HG03571 (cell line): ENCODE data around the gene GAS2L3.
A peak's percentile ranks its signal among the peaks of the same experiment; 100 is the strongest.
"Not testable (repeated sequence)": the region's sequence is repeated elsewhere in the genome, so short reads cannot be mapped to it uniquely, and the experiment has no call there.

Experiments used
- ATAC-seq: cut with Tn5 transposase; IDR thresholded peaks from one replicate; pipeline ENCODE4 v1.9.1; 2021; ENCODE audit not compliant: unreplicated experiment

Gene GAS2L3

DNA sequence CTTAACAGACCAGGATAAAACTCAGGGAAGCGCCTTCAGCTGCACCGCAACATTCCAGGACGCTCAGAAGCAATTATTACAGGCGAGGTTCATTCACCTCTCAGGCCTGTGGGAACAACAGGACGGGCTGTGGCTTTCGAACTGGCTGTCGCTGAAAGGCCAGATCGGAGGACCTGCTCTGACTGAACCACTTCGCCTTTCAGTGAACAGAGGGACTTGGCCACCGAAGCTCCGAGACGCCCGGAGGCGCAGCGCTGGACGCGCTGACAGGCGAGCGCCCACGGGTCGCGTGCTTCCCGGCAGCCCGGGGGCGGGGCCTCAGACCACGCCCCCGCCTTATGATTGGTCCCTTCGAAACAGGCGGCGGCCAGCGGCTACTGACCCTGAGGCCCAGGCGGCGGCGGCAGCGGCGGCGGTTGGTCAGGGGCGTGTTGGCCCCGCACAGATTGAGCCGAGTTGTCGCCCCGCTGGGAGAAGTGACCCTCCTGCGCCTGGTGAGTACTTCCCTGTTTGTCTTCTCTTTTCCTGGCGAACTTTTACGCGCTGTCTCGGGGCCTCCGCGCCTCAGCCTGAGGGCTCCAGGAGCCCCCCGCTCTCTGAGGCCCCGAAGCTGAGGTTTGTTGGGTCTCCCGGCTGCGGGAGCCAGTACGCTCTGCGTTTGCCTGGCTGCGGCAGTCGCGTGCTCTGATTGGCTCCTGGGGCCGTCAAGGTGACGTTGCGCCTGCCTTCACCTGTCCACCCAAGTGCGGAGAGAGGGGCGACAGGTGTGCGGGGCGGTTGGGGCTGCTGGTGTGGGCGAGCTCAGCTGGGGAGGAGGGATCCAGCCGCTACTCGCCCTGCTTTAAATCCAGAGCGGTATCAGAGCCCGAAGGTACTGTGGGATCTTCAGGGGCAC lies at the start of gene GAS2L3:
GAS2L3 (plus strand) TSS at position 393 of the 895 bp plus-strand sequence. CDS start 21,221 bp downstream, outside the sequence.
- peak; percentile 98 for ATAC-seq

DNA sequence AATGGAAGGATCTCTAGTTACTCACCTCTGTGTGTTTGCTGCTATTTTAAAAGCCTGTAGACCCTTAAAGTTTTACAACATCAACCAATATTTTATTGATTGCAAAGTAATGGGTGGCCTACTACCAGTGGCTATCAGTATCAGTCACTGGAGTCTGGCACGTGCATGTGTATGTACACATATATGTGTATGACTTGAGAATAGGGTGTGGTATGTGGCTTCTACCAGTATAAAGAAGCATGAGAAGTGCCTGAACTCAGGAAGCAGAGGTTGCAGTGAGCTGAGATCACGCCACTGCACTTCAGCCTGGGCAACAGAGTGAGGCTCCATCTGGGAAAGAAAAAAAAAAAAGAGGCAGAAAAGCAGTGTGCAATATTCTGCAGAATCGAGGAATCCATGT lies 45.5 kb upstream of the GAS2L3 start:
- no peak for ATAC-seq

DNA sequence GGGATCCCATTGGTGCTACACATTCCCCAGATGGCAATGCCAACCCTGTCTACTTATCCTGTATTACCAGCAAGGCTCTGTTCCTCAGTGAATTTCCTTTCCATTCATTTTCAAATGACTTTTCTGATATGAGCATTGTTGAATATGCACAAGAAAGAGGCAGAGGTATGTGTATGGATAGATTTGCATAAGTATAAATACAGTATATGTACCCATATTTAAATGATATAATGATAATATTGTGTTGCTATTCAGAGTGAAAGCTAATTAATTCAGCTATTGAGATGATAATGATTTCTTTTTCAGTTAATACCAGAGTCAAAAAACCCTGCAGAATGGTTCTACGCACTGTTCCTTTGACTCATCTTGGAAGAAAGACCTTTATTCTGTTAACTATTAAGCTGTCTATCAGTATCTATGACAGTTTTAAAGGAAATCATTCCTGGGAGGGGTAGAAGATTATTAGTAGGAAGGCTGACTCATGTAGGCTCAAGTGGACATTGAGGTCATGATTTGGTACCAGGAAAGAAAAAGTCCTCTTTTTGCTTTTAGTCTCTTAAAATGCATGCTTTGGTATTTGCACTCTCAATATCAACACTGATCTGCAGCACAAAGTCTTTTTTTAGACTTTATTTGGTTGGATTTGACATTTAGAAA lies 44.9 kb upstream of the GAS2L3 start:
- ATAC-seq: no peak

DNA sequence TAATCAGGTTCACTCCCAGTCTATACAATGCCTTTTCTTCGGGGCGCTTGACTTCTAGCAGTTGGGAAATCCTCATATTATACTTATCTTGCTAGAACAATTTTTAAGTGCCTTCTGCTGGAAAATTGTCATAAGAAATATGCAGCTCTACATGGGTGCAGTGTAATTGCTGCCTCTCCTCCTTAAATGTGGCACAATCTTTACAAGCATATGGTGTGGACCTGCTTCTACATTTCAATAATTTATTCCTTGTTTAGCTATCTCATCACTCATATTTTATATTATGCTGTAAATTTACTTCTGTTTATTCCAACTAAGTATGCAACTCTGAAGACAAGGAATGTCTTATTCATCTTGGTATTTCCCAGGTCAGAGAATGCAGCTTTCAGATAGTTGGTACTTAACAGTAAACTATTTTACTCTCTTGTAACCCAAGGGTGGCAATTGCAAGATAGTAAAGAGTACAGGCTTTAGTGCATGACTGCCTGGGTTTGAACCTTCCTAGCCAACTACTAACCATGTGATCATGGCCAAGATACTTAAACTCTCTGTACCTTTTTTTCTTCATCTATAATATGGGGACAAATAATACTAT lies 43.6 kb upstream of the GAS2L3 start:
- ATAC-seq: no peak

DNA sequence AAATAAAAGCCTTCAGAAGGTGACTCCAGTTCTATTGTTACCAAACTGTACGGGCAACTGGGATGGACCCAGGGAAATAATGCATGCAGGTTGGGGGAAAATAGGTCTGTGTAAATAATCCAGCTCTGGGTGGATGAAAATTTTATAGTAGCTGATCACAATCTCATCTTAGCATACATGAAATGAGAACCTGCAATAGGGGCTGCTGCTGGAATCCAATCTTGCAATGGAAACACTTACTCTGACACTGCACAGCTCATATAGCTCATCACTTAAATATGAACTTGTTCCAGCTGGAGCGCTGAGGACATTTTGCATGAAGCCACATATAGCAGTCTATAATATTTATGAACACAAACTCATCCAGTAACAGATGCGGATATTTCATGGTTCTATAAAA lies 40.1 kb upstream of the GAS2L3 start:
- no peak for ATAC-seq

DNA sequence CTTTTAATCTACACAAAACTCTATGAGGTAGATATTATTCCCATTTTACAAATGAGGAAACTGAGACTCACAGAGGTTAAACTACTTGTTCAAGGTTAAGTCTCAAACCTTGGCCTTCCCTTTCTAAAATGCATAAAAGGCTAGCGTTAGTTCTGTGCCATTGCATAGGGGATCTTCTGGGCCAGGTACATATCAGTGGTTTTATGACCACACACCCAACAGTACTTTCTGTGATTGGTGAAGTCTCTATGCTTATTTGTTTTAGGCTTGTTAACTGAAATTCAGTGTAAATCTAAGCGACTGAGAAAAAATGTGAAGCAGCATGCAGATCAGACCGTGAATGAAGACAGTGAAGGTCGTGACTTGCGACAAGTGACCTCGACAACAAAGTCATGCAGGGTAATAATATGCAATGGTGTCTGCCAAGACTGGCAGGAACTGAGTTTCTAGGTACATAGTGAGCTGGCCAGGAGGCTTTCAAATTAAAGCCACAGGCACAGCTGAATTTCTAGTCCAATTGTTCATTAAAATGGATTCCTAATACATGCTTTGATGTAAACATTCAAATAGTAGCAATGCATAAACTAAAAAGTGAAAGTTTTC lies 38.8 kb upstream of the GAS2L3 start:
- no peak for ATAC-seq

DNA sequence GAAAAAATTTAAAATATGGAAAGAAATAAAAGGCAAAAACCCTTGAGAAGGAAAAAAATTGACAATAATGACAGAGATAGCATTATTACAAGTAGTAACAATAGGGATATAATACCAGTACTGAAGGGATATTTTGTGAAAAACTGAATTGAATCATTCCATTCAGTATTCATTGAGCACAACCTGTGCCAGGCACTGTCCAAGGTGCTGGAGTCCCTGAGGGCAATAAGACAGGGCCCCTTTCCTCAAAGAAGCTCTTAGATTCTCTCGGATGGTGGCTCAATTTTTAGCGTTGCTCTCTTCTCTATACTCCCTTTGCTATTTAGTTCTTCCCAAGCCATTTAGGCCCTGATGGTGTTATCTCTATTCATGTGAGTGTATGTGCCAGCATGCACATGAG lies 34.3 kb upstream of the GAS2L3 start:
- no peak for ATAC-seq

DNA sequence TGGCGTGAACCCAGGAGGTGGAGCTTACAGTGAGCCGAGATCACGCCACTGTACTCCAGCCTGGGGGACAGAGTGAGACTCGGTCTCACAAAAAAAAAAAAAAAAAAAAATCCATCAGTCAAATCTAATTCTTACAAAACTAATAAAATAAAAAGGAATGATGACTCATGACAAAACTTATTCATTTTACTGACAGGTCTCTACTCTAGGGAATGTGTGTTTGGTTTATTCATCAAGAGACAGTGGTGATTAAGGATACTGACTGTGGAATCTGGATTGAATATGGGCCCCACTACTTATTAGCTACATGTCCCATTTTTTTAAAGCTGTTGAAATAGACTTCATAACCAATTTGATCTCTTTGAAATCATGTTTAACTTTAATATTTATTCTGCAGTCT lies 29.3 kb upstream of the GAS2L3 start:
- no peak for ATAC-seq

DNA sequence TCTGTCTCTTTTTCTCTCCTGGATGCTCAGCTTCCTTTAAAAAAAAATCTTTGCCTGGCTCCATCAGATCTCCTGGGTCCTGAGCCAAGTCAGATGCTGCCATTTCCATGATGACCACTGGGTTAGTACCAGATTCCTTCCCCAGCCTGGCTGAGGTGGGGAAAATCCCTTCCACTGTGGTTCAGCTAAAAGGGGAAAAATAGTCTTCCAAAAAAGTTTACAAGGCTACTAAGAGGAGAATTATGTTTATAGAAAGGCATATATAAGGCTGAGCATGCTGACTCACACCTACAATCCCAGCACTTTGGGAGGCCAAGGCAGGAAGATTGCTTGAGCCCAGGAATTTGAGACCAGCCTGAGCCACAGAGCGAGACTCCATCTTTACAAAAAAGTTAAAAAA lies 28.4 kb upstream of the GAS2L3 start:
- ATAC-seq: no peak

DNA sequence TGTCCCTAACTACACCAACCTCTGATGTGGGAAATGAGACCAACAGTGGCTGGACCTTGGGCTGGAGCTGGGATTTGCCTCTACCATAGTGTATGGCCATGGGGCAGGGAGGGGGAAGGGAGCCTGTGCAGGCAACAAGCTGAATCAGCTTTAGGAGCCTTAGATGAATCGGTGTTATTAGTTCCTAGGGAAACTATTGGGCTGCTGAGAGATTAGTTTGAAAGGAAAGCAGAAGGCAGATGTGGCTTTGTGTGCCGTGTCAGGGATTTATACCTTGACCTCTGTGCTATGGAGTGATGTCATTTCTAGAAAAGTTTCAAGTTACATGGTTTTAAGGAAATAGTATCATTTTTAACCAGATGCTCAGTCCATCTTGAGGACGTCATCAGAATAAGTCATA lies 19.5 kb upstream of the GAS2L3 start:
- ATAC-seq: no peak

DNA sequence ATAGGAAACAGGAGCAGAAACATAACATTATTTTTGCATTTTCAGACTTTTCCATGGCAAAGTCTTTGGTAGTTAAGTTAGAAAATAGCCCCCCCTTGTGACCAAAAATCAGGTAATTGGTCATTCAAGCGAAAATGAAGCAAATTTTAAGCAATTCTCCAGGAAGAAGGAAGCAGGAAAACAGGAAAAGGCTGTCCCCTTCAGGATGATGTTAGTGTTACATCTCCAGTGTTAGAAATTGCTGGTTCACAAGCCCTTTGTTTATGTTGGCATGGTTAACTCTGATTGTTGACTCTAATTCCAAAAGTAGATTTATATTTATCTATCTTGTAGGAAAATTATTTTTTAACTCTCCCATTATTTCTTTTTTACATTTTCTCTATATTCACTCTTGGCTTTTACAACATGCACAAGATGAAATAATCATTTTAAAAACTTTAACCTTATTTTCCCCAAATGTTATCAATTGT lies 18.8 kb upstream of the GAS2L3 start:
- ATAC-seq: no peak

DNA sequence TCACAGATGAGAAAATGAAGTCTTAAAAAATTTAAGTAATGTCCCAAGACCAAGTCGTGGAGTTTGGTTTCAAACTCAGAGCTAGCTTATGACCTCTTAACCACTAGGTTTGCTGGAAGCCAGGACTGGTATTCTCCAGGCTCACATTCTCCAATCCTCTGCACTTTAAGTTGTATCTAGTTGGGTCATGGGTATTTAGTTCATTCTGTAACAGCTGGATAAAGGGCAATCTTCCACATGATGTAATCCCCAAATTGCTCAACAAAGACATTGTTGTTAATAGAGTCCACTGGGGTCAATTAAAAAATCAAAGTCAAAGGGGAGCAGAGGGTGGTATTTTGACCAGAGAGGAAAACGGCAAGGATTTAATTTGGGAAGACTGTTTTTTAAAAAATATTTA lies 17.8 kb upstream of the GAS2L3 start:
- ATAC-seq: no peak

DNA sequence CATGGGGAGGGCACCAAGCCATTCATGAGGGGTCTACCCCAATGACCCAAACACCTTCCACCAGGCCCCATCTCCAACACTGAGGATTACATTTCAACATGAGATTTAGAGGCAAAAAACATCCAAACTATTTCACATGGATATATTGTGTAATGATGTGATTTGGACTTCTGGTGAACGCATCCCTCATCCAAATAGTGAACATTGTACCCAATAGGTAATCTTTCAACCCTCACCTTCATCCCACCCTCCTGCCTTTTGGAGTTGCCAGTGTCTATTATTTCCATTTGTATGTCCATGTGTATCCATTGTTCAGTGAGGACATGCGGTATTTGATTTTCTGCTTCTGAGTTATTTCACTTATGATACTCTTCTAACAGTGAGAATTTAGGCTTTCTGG lies 16.1 kb upstream of the GAS2L3 start:
- ATAC-seq: no peak

DNA sequence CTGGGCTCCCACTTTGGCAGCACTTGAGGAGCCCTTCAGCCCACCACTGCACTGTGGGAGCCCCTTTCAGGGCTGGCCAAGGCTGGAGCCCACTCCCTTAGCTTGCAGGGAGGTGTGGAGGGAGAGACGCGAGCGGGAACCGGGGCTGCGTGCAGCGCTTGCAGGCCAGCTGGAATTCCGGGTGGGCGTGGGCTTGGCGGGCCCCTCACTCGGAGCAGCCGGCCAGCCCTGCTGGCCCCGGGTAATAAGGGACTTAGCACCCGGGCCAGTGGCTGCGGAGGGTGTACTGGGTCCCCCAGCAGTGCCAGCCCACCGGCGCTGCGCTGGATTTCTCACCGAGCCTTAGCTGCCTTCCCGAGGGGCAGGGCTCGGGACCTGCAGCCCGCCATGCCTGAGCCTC lies 14.2 kb upstream of the GAS2L3 start:
- ATAC-seq: not testable (repeated sequence)

DNA sequence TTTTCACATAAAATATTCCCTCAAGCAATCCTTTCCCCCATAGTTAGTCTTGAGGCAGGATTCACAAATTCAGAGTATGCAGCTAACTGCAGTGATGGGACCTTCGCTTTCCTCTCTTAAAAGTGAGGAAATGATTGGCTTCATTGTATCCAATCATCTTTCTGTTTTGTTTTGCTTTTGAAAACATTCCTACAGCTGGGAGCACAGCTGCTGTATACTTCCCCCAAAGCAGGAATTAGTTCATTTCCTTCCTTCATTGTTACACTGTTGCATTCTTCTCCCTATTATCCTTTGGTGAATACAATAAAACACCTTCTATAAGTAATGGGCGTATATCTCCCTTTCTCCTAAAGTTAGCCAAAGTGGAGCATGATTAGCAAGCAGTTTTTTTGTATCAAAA lies 9.4 kb upstream of the GAS2L3 start:
- ATAC-seq: no peak

DNA sequence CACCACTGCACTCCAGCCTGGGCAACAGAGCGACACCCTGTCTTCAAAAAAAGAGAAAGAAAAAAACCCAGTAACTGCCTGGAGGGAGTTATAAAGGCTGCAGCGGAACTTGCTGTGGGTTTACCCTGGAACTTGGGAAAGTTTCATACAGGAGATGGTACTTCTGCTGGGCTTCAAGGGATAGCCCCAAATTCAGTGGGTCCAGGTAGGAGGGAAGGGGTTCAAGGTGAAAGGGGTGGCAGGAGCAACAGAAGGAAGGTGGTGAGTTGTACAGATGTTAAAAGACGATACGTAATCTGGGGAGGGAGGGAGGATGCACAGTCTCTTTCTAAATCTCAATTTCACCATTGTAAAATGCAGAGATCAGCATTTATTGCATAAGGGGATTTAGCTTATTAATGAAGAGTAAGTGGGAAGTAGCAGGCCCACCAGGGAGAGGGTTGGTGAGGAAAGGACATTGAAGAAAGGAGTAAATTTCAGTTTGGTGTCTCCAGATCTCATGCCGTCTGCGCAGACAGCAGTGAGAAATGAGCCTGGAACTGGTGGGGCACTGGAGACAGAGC lies 8.5 kb upstream of the GAS2L3 start:
- ATAC-seq: no peak

DNA sequence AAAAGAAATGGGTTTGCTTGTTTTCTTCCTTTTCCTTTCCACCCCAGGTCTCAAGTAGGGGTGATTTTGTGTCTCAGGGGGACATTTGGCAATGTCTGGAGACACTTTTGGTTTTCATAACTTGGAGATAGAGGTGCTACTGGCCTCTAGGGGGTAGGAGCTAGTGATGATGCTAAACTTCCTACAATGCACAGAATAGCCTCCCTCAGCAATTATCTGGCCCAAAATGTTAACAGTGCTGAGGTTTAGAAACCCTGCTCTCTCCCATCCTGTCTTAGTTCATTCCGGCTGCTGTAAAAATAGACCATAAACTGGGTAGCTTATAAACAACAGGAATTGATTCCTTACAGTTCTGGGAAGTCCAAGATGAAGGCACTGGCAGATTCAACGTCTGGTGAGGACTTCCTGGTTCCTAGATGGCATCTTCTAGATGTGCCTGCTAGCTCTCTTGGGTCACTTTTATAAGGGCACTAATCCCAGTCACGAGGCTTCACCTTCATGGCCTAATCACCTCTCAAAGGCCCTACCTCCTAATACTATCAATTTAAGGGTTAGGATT lies 7.4 kb upstream of the GAS2L3 start:
- no peak for ATAC-seq

DNA sequence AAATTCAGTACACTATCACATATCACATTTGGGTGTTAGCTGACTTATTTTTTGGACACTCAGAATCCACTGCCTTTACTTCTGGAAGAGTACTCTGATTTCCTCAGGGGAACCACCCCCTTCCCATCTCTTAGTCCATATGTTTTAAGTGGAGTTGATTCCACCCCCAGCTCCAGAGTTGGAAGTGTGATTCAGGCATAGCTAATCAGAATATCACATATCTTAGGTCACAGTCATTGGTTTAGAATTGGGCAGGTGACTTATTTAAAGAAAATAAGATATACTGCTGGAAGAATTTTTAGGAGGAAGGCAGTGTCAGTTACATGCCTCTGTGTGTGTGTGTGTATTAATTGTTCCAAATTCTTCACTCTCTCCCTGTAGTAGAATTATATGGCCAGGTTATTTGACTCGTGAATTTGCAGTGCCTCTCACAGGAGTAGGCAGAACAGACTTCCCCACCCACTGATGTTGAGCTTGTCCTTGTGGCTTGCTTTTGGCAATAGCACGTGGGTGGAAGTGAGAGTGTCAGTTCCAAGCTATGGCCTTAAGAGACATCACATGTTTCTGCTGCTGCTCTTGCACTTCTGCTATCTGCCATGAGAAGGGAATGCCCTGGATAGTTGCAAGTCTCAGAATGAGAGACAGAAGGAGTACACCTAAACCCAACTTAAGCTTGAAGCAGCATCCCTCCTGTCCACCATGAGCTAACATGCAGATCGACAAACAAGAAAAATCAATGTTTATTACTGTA lies 6.4 kb upstream of the GAS2L3 start:
- peak; percentile 96 for ATAC-seq

DNA sequence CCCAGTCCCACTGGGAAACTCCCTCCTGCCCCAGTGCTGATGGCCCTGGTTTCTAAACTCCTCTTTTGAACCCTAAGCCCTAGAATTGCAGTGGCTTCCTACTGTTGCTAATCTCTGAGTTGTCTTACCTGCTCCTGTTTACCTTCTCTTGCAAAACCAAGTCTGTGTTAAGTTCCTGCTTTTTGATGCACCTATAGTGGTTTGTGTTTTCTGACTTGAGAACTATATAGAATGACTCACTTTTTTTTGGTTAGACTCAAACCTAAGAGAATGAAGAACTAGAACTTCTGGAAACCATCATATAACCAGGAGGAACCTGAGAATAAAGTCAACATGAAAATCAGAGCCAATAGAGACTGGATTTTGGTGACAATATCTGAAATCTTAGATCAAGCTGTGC lies 5.5 kb upstream of the GAS2L3 start:
- ATAC-seq: no peak

DNA sequence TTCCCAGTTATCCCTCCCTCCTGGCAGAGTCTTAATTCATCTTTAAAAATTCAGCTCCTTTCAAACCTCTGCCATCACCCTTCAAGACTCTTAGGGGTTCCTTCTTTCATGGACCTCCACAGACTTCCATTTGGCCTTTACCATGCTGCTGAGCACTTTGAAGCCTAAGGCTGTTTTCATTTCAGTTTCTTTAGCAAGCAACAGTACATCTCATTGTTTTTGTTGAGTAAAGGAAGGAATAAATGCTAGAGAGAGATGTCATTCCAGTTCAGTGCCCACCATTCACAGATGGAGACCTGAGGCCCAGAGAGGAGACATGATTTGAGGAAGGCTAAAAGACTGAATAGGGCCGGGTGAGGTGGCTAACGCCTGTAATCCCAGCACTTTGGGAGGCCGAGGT lies 1.3 kb upstream of the GAS2L3 start:
- no peak for ATAC-seq
